Psoas muscle (tissue), 8 donors: Measurements from ENCODE around the gene GRM4. TPM values are rescaled to one million over a fixed set of nuclear protein-coding genes. Genes with fewer than 3 reads are reported as not detected.

Source experiments
- ATAC-seq, 4 donors: fragments of 200-7000 bp; cut with Tn5 transposase; one replicate each; pipeline ENCODE4 v1.9.1; 2020; ENCODE audit warnings: moderate library complexity in 3 of 4, mild to moderate bottlenecking in 2 of 4
- DNase-seq, 2 donors: peaks; one replicate each; pipeline ENCODE4 v3.0.0-alpha.2; 2020
- H3K27ac ChIP-seq: fragments of 200-600 bp; one replicate; pipeline ENCODE4 v1.8.0; 2022
- H3K27me3 ChIP-seq, 3 donors: fragments of 200-600 bp in 1 of 3; one replicate each; pipeline versions ENCODE4 v1.6.1 to v1.8.0; 2013 to 2022; ENCODE audit warnings: low read length in 2 of 3, mild to moderate bottlenecking in 2 of 3, moderate library complexity in 1 of 3; ENCODE audit not compliant: insufficient read depth in 3 of 3
- H3K36me3 ChIP-seq, 2 donors: fragments of 200-600 bp in 1 of 2; one replicate each; pipeline versions ENCODE4 v1.6.1 to v1.8.0; 2013 to 2022; ENCODE audit warnings: low read depth in 1 of 2, mild to moderate bottlenecking in 1 of 2, moderate library complexity in 1 of 2; ENCODE audit not compliant: insufficient read depth in 1 of 2
- H3K4me1 ChIP-seq: fragments of 200-600 bp; one replicate; pipeline ENCODE4 v1.8.0; 2022
- H3K4me3 ChIP-seq: fragments of 200-600 bp; one replicate; pipeline ENCODE4 v1.8.0; 2022; ENCODE audit warnings: mild to moderate bottlenecking
- H3K9me3 ChIP-seq: fragments of 200-600 bp; one replicate; pipeline ENCODE4 v1.8.0; 2022
- CTCF ChIP-seq: fragments of 200-600 bp; IDR thresholded peaks from one replicate; pipeline ENCODE4 v1.8.0; 2022; ENCODE audit warnings: antibody characterized with exemption
- WGBS, 3 donors: extraction: QIAGEN DNeasy Blood & Tissue Kit; methylation state at CpG; one replicate each; pipeline versions ENCODE4 v1.1.6 to v1.1.7; 2013; 5-methylcytosine and 5-hydroxymethylcytosine counted together
- intact Hi-C, 2 donors: fragments of 100-400 bp; cut with DNase I; formaldehyde crosslinking; loops; one replicate each; pipeline versions ENCODE4 v1.11.0 to v1.14.2; 2022
- polyA plus RNA-seq, 3 donors: library from polyadenylated mRNA; stranded (reverse); fragments of 200-250 nt; gene quantifications; one replicate each; pipeline ENCODE4 v1.2.3, GENCODE V29; 2013
- total RNA-seq, 4 donors: library from RNA; stranded (reverse); fragmentation: NEBNext Ultra II Directional in 2 of 4; extraction: Animal tissue kit (Norgen Biotek cat#: 25700) in 2 of 4; gene quantifications; one replicate each; pipeline versions ENCODE4 v1.2.1 to v1.2.4, GENCODE V29; 2021 to 2023
- donor health status: healthy with polysubstance abuse.
- donor health status: DM: no; HTN: no; CAD: no; lungs with moderate emphysema.
- donor health status: Bipolar disorder and iron deficiency.
- donor health status: healthy.
- donor health status: DM: yes; HTN: yes; CAD: no.
- donor health status: DM: no; HTN: no; CAD: no.
- donor health status: DM: no; HTN: no; CAD: no.
- donor health status: DM: yes; HTN: yes; CAD: no.

The GRM4 gene
- total and polyA plus RNA-seq, 7 donors = 0.07 to 0.39 (median 0.14) TPM; not detected in 4

- H3K27ac ChIP-seq = no peak overlapping the region
- peaks cover 0 to 64% (median 10%) of the 10 kb centered on the region in 3 donors for H3K27me3 ChIP-seq
- no peaks in the 10 kb centered on the region for H3K36me3 ChIP-seq
- no peaks in the 10 kb centered on the region for H3K4me1 ChIP-seq
- DNase-seq = no peak
- WGBS, 3 donors = 18 to 22% (median 20%) methylated on average over 38 to 44 of the region's 44 CpGs
- H3K4me3 ChIP-seq = no peak overlapping the region
- no peak for ATAC-seq
- intact Hi-C loops = no loop called here
- no peaks in the 10 kb centered on the region for H3K9me3 ChIP-seq
- no peak for TF ChIP-seq CTCF
Observed at GRCh38 chr6:33975661-33976436, 170.0 kb downstream of the GRM4 start.

- 20 to 38% (median 21%) methylated on average over 2 of the region's 2 CpGs for WGBS, 3 donors
- Histone ChIP-seq H3K27ac (no peak overlapping the region), H3K4me1 (no peaks in the 10 kb centered on the region), H3K9me3 (no peaks in the 10 kb centered on the region), H3K27me3 (peaks cover 0 to 78% (median 10%) of the 10 kb centered on the region in 3 donors), H3K4me3 (no peak overlapping the region), H3K36me3 (no peaks in the 10 kb centered on the region)
- no peak for TF ChIP-seq CTCF
- DNase-seq = no peak
- intact Hi-C loops = no loop called here
- ATAC-seq = no peak
Observed at GRCh38 chr6:33974471-33974870, 171.4 kb downstream of the GRM4 start.

- intact Hi-C loops = no loop called here
- no peak for TF ChIP-seq CTCF
- H3K9me3 ChIP-seq = no peaks in the 10 kb centered on the region
- WGBS, 3 donors = 21 to 32% (median 23%) methylated on average over 4 of the region's 4 CpGs
- H3K36me3 ChIP-seq = no peaks in the 10 kb centered on the region
- ATAC-seq (no peak), DNase-seq (no peak)
- no peaks in the 10 kb centered on the region for H3K4me1 ChIP-seq
- no peak overlapping the region for H3K4me3 ChIP-seq
- H3K27ac ChIP-seq = no peak overlapping the region
- peaks cover 0 to 83% (median 10%) of the 10 kb centered on the region in 3 donors for H3K27me3 ChIP-seq
Observed at GRCh38 chr6:33974030-33974429, 171.9 kb downstream of the GRM4 start.

GRCh38 chr6:33971580-33971979, 174.3 kb downstream of the GRM4 start:
- H3K27me3 ChIP-seq = peaks cover 0 to 87% (median 9%) of the 10 kb centered on the region in 3 donors
- ATAC-seq = no peak

More at GRCh38 chr6:33971580-33971979, 174.3 kb downstream of the GRM4 start:
- H3K27ac ChIP-seq = no peak overlapping the region
- H3K9me3 ChIP-seq = no peaks in the 10 kb centered on the region
- no peak for TF ChIP-seq CTCF
- no peaks in the 10 kb centered on the region for H3K36me3 ChIP-seq
- no peaks in the 10 kb centered on the region for H3K4me1 ChIP-seq
- no peak overlapping the region for H3K4me3 ChIP-seq
- no peak for DNase-seq
- intact Hi-C loops = no loop called here
- WGBS, 3 donors = 71 to 85% (median 83%) methylated on average over 4 of the region's 4 CpGs

Other genes with a start within 250 kb of the GRM4 start
- 100 to 1,000 TPM in 3 of 4 donors, 10 to 100 TPM in 1; 83.5 to 151 (median 128) TPM for gene HMGA1, start 90.8 kb upstream of the GRM4 start, total RNA-seq
- 100 to 1,000 TPM; 111 to 389 (median 205) TPM for gene HMGA1, start 90.8 kb upstream of the GRM4 start, polyA plus RNA-seq
- 10 to 100 TPM; 14.4 to 59.4 (median 31.5) TPM for gene SMIM29, start 102.9 kb upstream of the GRM4 start, total RNA-seq
- 100 to 1,000 TPM in 1 of 3 donors, 10 to 100 TPM in 2; 24.6 to 100 (median 44.1) TPM for gene SMIM29, start 102.9 kb upstream of the GRM4 start, polyA plus RNA-seq
- gene NUDT3, start 246.6 kb upstream of the GRM4 start, total RNA-seq = 10 to 100 TPM; 33.3 to 70.5 (median 50.6) TPM
- gene NUDT3, start 246.6 kb upstream of the GRM4 start, polyA plus RNA-seq = 10 to 100 TPM; 10.6 to 19.9 (median 17.9) TPM